ENCODE results near the gene CTPS2.

GRCh38 chrX:16662402-16662801, 50.1 kb downstream of the CTPS2 start:
- TF ChIP-seq, protein P1, sequence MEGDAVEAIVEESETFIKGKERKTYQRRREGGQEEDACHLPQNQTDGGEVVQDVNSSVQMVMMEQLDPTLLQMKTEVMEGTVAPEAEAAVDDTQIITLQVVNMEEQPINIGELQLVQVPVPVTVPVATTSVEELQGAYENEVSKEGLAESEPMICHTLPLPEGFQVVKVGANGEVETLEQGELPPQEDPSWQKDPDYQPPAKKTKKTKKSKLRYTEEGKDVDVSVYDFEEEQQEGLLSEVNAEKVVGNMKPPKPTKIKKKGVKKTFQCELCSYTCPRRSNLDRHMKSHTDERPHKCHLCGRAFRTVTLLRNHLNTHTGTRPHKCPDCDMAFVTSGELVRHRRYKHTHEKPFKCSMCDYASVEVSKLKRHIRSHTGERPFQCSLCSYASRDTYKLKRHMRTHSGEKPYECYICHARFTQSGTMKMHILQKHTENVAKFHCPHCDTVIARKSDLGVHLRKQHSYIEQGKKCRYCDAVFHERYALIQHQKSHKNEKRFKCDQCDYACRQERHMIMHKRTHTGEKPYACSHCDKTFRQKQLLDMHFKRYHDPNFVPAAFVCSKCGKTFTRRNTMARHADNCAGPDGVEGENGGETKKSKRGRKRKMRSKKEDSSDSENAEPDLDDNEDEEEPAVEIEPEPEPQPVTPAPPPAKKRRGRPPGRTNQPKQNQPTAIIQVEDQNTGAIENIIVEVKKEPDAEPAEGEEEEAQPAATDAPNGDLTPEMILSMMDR (IDR thresholded peaks at IDR 0.05) = no peak
- TF ChIP-seq EZH2 (IDR thresholded peaks at IDR 0.05) = no peak
- TF ChIP-seq EZH2phosphoT487 (IDR thresholded peaks at IDR 0.05) = no peak

Data from neural progenitor cell (in vitro differentiated cells).